ENCODE measurements around the gene RNF186. TPM values are rescaled to one million over a fixed set of nuclear protein-coding genes. Genes with fewer than 3 reads are reported as not detected.

Gene RNF186
- total and polyA plus RNA-seq, 2 of the 13 experiments (the other 11 are each of a cell fraction or from before 2014, with no cell fraction given): 0.07 to 0.20 TPM

- peak; percentile 29; the same call in 1 of the 2 replicates for TF ChIP-seq ZBED4 (CRISPR knock-in tag; IDR thresholded peaks at IDR 0.05; ENCODE audit: borderline replicate concordance)
- no peak for TF ChIP-seq ZNF362 (CRISPR knock-in tag; IDR thresholded peaks at IDR 0.05; ENCODE audit: borderline replicate concordance)
- peak; percentile 68; the same call in 1 of the 2 replicates for TF ChIP-seq SALL1 (CRISPR knock-in tag; IDR thresholded peaks at IDR 0.05)
- TF ChIP-seq MTA1 (CRISPR knock-in tag; IDR thresholded peaks at IDR 0.05; ENCODE audit: borderline replicate concordance): peak; percentile 19; the same call in 1 of the 2 replicates
- 0 out of 2 replicates have a peak, but pooled peaks have one; percentile 40 for TF ChIP-seq CBFB (CRISPR knock-in tag; IDR thresholded peaks at IDR 0.05)
- 0 out of 2 replicates have a peak, but pooled peaks have one; percentile 32 for TF ChIP-seq ZNF607 (CRISPR knock-in tag; IDR thresholded peaks at IDR 0.05; ENCODE audit: borderline replicate concordance)
- no peak for TF ChIP-seq NONO (IDR thresholded peaks at IDR 0.05)
- no peak for TF ChIP-seq NONO (CRISPR knock-in tag; conservative IDR thresholded peaks at IDR 0.05)
- peak; percentile 47; the same call in 1 of the 2 replicates for TF ChIP-seq ZMYM4 (CRISPR knock-in tag; IDR thresholded peaks at IDR 0.05)
- 0 out of 2 replicates have a peak, but pooled peaks have one; percentile 64 for TF ChIP-seq ZNF580 (CRISPR knock-in tag; IDR thresholded peaks at IDR 0.05; ENCODE audit: borderline replicate concordance, low read depth)
- TF ChIP-seq RXRA (CRISPR knock-in tag; IDR thresholded peaks at IDR 0.05): no peak
- TF ChIP-seq HNF4A (CRISPR knock-in tag; IDR thresholded peaks at IDR 0.05): peak; percentile 46; the same call in 1 of the 2 replicates
- TF ChIP-seq SOX6 (IDR thresholded peaks at IDR 0.05): no peak
- TF ChIP-seq SOX6 (CRISPR knock-in tag; IDR thresholded peaks at IDR 0.05): peak; percentile 76
- no peak for TF ChIP-seq GABPA (IDR thresholded peaks at IDR 0.05; ENCODE audit: low read depth, low read length)
- no peak for TF ChIP-seq GABPA (CRISPR knock-in tag; IDR thresholded peaks at IDR 0.05; ENCODE audit: low read depth)
- no peak for TF ChIP-seq MNT (IDR thresholded peaks at IDR 0.05)
- 0 out of 2 replicates have a peak, but pooled peaks have one; percentile 15 for TF ChIP-seq ZNF543 (CRISPR knock-in tag; IDR thresholded peaks at IDR 0.05)
- peak; percentile 42 for TF ChIP-seq NCOA2 (CRISPR knock-in tag; IDR thresholded peaks at IDR 0.05)
- peak; percentile 47 for TF ChIP-seq TEAD3 (CRISPR knock-in tag; optimal IDR thresholded peaks at IDR 0.05; ENCODE audit: borderline replicate concordance)
- TF ChIP-seq ZNF335 (CRISPR knock-in tag; IDR thresholded peaks at IDR 0.05): no peak
Observed at GRCh38 chr1:19815801-19816736, 986 bp upstream of the RNF186 start (continued).

Measured in HepG2 (cell line).